ENCODE data around the gene COL20A1.

DNA sequence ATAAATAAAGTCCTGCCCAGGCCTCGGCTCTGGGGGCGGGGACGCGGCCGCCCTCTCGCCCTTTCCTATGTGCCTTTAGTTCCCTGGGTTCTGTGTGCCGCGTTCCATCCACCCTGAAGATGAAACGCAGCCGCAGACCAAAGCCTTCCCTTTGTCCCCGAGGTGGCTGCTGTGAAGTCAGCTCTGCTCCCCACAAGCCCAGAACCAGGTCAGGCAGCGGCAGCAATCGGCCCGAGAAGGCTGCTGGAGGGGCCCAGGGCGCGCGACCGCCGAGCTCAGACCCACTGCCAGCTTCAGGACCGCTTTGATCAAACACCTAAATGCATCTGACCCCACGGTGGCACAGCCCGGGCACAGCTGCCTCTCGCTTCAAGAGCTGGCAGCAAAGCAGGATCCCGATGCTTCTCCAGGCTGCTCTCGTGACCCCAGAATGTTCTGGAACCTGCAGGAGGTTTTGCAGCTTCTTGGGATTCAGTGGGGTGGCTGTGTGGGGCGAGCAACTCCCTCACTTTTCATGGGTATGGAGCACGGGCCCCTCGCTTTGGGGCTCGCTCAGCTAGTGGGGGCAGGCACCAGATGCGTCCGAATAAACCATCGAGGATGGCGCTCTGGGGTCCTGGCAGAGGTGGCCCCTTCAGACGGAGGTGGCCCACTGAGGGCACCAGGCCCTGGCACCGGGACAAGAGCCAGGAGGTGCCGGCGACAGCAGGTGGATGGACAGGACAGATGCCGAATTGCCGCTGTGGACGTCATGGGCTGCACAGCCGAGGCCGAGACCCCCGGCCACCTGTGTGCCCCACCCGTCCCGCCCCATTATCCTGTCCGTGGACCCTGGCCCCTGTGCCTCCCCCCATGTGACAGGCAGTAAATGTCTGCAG is 55.2 kb downstream of the COL20A1 start:
- TF ChIP-seq, protein P1, sequence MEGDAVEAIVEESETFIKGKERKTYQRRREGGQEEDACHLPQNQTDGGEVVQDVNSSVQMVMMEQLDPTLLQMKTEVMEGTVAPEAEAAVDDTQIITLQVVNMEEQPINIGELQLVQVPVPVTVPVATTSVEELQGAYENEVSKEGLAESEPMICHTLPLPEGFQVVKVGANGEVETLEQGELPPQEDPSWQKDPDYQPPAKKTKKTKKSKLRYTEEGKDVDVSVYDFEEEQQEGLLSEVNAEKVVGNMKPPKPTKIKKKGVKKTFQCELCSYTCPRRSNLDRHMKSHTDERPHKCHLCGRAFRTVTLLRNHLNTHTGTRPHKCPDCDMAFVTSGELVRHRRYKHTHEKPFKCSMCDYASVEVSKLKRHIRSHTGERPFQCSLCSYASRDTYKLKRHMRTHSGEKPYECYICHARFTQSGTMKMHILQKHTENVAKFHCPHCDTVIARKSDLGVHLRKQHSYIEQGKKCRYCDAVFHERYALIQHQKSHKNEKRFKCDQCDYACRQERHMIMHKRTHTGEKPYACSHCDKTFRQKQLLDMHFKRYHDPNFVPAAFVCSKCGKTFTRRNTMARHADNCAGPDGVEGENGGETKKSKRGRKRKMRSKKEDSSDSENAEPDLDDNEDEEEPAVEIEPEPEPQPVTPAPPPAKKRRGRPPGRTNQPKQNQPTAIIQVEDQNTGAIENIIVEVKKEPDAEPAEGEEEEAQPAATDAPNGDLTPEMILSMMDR (IDR thresholded peaks at IDR 0.05 in 8 of 11, conservative IDR thresholded peaks at IDR 0.05 in 3 of 11), result no peak
- TF ChIP-seq POLR2A (IDR thresholded peaks at IDR 0.05), result no peak

Measured in spleen (tissue), 7 donors.